Lower leg skin (tissue), 4 donors: Measurements from ENCODE around the gene DDX1. TPM values are rescaled to one million over a fixed set of nuclear protein-coding genes. Genes with fewer than 3 reads are reported as not detected.

Source experiments
- DNase-seq, 2 donors: peaks; one replicate each; pipeline ENCODE4 v3.0.0-alpha.2; 2019; ENCODE audit warnings: low spot score in 2 of 2
- H3K4me3 ChIP-seq: fragments of 200-600 bp; sonication (generic); 2 replicates; pipeline ENCODE4 v1.5.1; 2017; ENCODE audit warnings: mild to moderate bottlenecking, low read depth; ENCODE audit not compliant: poor library complexity, severe bottlenecking
- CTCF ChIP-seq, 3 donors: fragments of 450-650 bp; IDR thresholded peaks; one replicate each; pipeline ENCODE4 v1.5.1; 2016; ENCODE audit warnings: antibody characterized with exemption in 3 of 3, mild to moderate bottlenecking in 3 of 3, moderate library complexity in 2 of 3
- POLR2A ChIP-seq, 2 donors: fragments of 450-650 bp; IDR thresholded peaks; one replicate each; pipeline ENCODE4 v1.6.1; 2016 to 2017; ENCODE audit warnings: antibody characterized with exemption in 2 of 2, mild to moderate bottlenecking in 1 of 2, moderate library complexity in 1 of 2
- WGBS, 2 donors: methylation state at CpG; one replicate each; pipeline ENCODE4 v1.1.5; 2018; 5-methylcytosine and 5-hydroxymethylcytosine counted together
- intact Hi-C: fragments of 100-400 bp; cut with DNase I; formaldehyde crosslinking; loops from one replicate; pipeline ENCODE4 v1.15.0; 2023; ENCODE audit warnings: low total_unique reads
- total RNA-seq, 4 donors: library from RNA; depleted of rRNA; stranded (reverse); fragments of >200 nt; gene quantifications; one replicate each; pipeline ENCODE4 v1.1.0, GENCODE V29; 2016

Gene DDX1
- total RNA-seq, 4 donors from 2014 or later = 38.8 to 55.5 (median 44.4) TPM

GRCh38 chr2:15565994-15566671 lies 25.5 kb upstream of the DDX1 start:
- 0 to 46% methylated on average over 2 of the region's 2 CpGs for WGBS, 2 donors
- TF ChIP-seq CTCF (IDR thresholded peaks at IDR 0.05) (no peak), POLR2A (IDR thresholded peaks at IDR 0.05) (no peak)
- no peak overlapping the region for H3K4me3 ChIP-seq
- no peak for DNase-seq
- intact Hi-C loops = no loop called here

GRCh38 chr2:15566912-15567311 lies 24.8 kb upstream of the DDX1 start:
- TF ChIP-seq CTCF (IDR thresholded peaks at IDR 0.05) = no peak
- TF ChIP-seq POLR2A (IDR thresholded peaks at IDR 0.05) = no peak
- intact Hi-C loops = no loop called here
- 85 to 93% methylated on average over 6 of the region's 6 CpGs for WGBS, 2 donors
- no peak for DNase-seq
- no peak overlapping the region for H3K4me3 ChIP-seq

GRCh38 chr2:15568874-15569273 lies 22.8 kb upstream of the DDX1 start:
- intact Hi-C loops = no loop called here
- 93 to 94% methylated on average over 12 of the region's 12 CpGs for WGBS, 2 donors
- no peak for TF ChIP-seq POLR2A (IDR thresholded peaks at IDR 0.05)
- TF ChIP-seq CTCF (IDR thresholded peaks at IDR 0.05) = no peak
- no peak overlapping the region for H3K4me3 ChIP-seq
- no peak for DNase-seq

GRCh38 chr2:15570104-15570503 lies 21.6 kb upstream of the DDX1 start:
- intact Hi-C loops = no loop called here
- TF ChIP-seq CTCF (IDR thresholded peaks at IDR 0.05) (no peak), POLR2A (IDR thresholded peaks at IDR 0.05) (no peak)
- no peak for DNase-seq
- 73 to 80% methylated on average over 5 of the region's 5 CpGs for WGBS, 2 donors
- no peak overlapping the region for H3K4me3 ChIP-seq

- DNase-seq = no peak
- TF ChIP-seq CTCF (IDR thresholded peaks at IDR 0.05) (no peak), POLR2A (IDR thresholded peaks at IDR 0.05) (no peak)
- intact Hi-C loops = no loop called here
- 85 to 87% methylated on average over 3 of the region's 3 CpGs for WGBS, 2 donors
- no peak overlapping the region for H3K4me3 ChIP-seq
These were observed 19.9 kb upstream of the DDX1 start for GRCh38 chr2:15571729-15572128.
